Superior temporal gyrus (tissue), 1 donor: ENCODE data around the gene KRTAP5-1.
"Not testable (repeated sequence)": the region's sequence is repeated elsewhere in the genome, so short reads cannot be mapped to it uniquely, and the experiment has no call there.

Experiments
- DNase-seq: peaks from one replicate; pipeline ENCODE4 v3.0.0-alpha.2; 2016; ENCODE audit errors: extremely low spot score

Gene KRTAP5-1

GRCh38 chr11:1584661-1585370 is at the start of gene KRTAP5-1:
Gene KRTAP5-1, minus strand, starts transcription at chr11:1585283. Its CDS starts 34 bp downstream, at chr11:1585249.
- not testable (repeated sequence) for DNase-seq

- DNase-seq, result no peak
These were observed 48.8 kb upstream of the KRTAP5-1 start for GRCh38 chr11:1633864-1634263.

GRCh38 chr11:1632053-1632714 is 47.1 kb upstream of the KRTAP5-1 start:
- DNase-seq, result no peak

GRCh38 chr11:1631066-1631568 is 46.0 kb upstream of the KRTAP5-1 start:
- no peak for DNase-seq

GRCh38 chr11:1630271-1630670 is 45.2 kb upstream of the KRTAP5-1 start:
- no peak for DNase-seq

GRCh38 chr11:1629326-1630185 is 44.5 kb upstream of the KRTAP5-1 start, which contains the start of gene KRTAP5-5:
Gene KRTAP5-5, plus strand, starts transcription at chr11:1629775. Its CDS starts 66 bp downstream, at chr11:1629841.
- no peak for DNase-seq

GRCh38 chr11:1628506-1629325 is 43.6 kb upstream of the KRTAP5-1 start:
- DNase-seq, result peak; percentile 59

GRCh38 chr11:1625541-1625940 is 40.5 kb upstream of the KRTAP5-1 start:
- DNase-seq, result no peak

- no peak for DNase-seq
These were observed 39.5 kb upstream of the KRTAP5-1 start for GRCh38 chr11:1624621-1625020.

- no peak for DNase-seq
These were observed 38.6 kb upstream of the KRTAP5-1 start for GRCh38 chr11:1623716-1624115.

GRCh38 chr11:1622086-1622485 is 37.0 kb upstream of the KRTAP5-1 start, which contains the start of gene KRTAP5-4:
Gene KRTAP5-4, minus strand, starts transcription at chr11:1622138. Its CDS starts 45 bp downstream, at chr11:1622093.
- no peak for DNase-seq

- no peak for DNase-seq
These were observed 34.4 kb upstream of the KRTAP5-1 start for GRCh38 chr11:1619449-1619848.

- no peak for DNase-seq
These were observed 33.1 kb upstream of the KRTAP5-1 start for GRCh38 chr11:1618231-1618630.

GRCh38 chr11:1608363-1608762 is 23.3 kb upstream of the KRTAP5-1 start, which contains the start of gene KRTAP5-3:
Gene KRTAP5-3, minus strand, starts transcription at chr11:1608463. Its CDS starts 78 bp downstream, at chr11:1608385.
- no peak for DNase-seq

GRCh38 chr11:1607901-1608300 is 22.8 kb upstream of the KRTAP5-1 start:
- not testable (repeated sequence) for DNase-seq

GRCh38 chr11:1607156-1607845 is 22.2 kb upstream of the KRTAP5-1 start:
- not testable (repeated sequence) for DNase-seq

GRCh38 chr11:1605923-1606322 is 20.8 kb upstream of the KRTAP5-1 start:
- not testable (repeated sequence) for DNase-seq

- DNase-seq, result no peak
These were observed 19.6 kb upstream of the KRTAP5-1 start for GRCh38 chr11:1604711-1605110.

GRCh38 chr11:1604181-1604580 is 19.1 kb upstream of the KRTAP5-1 start:
- DNase-seq, result no peak

- DNase-seq, result no peak
These were observed 18.5 kb upstream of the KRTAP5-1 start for GRCh38 chr11:1603629-1604028.
